GM23248 (cell line): ENCODE measurements around the gene GPR33.

ENCODE experiments used
- EZH2 ChIP-seq: fragments of 200-600 bp; sonication (generic); IDR thresholded peaks from 2 replicates; pipeline ENCODE4 v1.6.1; 2018; ENCODE audit warnings: antibody characterized with exemption, mild to moderate bottlenecking; ENCODE audit not compliant: insufficient read depth, poor library complexity, severe bottlenecking
- EZH2phosphoT487 ChIP-seq: fragments of 200-600 bp; sonication (generic); IDR thresholded peaks from 2 replicates; pipeline ENCODE4 v1.6.1; 2018; ENCODE audit warnings: antibody characterized with exemption, moderate library complexity, mild to moderate bottlenecking, low read depth; ENCODE audit not compliant: insufficient read depth

- TF ChIP-seq EZH2phosphoT487, result no peak
- TF ChIP-seq EZH2, result no peak
Measured at GRCh38 chr14:31530136-31530535, 42.3 kb upstream of the GPR33 start.
